Renal pelvis (tissue), 4 donors: ENCODE data around the gene ZDHHC11B. TPM values are rescaled to one million over a fixed set of nuclear protein-coding genes. Genes with fewer than 3 reads are reported as not detected.

Source experiments
- DNase-seq: peaks from one replicate; pipeline ENCODE4 v3.0.0-alpha.2; 2013
- polyA plus RNA-seq, 3 donors: library from polyadenylated mRNA; unstranded; fragments of 120-200 nt; gene quantifications; one replicate each; pipeline ENCODE4 v1.2.1, GENCODE V29; 2013; ENCODE audit not compliant: insufficient read length in 3 of 3

ZDHHC11B gene
- polyA plus RNA-seq, 3 donors = 7.9 to 9.2 (median 8.7) TPM

GRCh38 chr5:663436-664342, 120.8 kb downstream of the ZDHHC11B start:
- DNase-seq = no peak

- no peak for DNase-seq
Measured at GRCh38 chr5:662751-663435, 121.6 kb downstream of the ZDHHC11B start.

GRCh38 chr5:661891-662750, 122.4 kb downstream of the ZDHHC11B start:
- no peak for DNase-seq

DNA sequence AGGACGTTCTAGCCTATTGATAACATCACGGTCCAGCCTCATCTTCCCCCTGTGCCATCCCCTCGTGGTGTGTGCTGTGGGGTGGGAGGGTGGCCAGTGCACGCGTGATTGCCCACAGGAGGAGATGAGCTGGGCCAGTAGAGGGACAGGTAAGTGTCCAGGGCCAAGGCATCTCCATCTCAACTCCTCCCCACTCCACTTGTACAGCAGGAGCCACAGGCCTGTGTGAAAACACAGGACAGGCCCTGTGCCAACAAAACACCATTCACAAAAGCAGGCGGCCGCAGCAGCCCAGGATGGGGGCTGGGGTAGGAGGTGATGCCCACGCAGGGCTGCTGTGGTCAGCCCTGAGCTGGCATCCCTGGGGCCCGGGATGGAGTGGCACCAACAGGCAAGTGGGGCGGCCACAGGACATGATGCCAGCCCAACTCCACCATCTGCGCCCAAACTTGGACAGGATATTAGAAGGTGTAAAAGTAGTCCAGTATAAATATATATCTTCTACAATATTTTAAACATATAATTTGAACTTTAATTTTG, 124.0 kb downstream of the ZDHHC11B start:
- no peak for DNase-seq

Other genes with a start within 250 kb of the ZDHHC11B start
- 10 to 100 TPM in 2 of 3 donors, 1 to 10 TPM in 1; 8.6 to 11.3 (median 10.3) TPM for gene CEP72, start 172.4 kb downstream of the ZDHHC11B start, polyA plus RNA-seq
- gene TPPP, start 91.4 kb downstream of the ZDHHC11B start, polyA plus RNA-seq = 1 to 10 TPM; 3.5 to 6.4 (median 4.2) TPM
- 10 to 100 TPM in 1 of 3 donors, 1 to 10 TPM in 2; 8.5 to 12.0 (median 9.9) TPM for gene ZDHHC11, start 66.3 kb upstream of the ZDHHC11B start, polyA plus RNA-seq
- gene BRD9, start 108.1 kb upstream of the ZDHHC11B start, polyA plus RNA-seq = 10 to 100 TPM; 39.3 to 44.0 (median 43.7) TPM
- 10 to 100 TPM; 13.1 to 17.4 (median 13.6) TPM for gene TRIP13, start 108.2 kb upstream of the ZDHHC11B start, polyA plus RNA-seq
- gene NKD2, start 224.1 kb upstream of the ZDHHC11B start, polyA plus RNA-seq = 10 to 100 TPM; 16.4 to 21.1 (median 20.5) TPM